GM18909 (cell line): ENCODE measurements around the gene FGFR1OP2.
"Not testable (repeated sequence)": the region's sequence is repeated elsewhere in the genome, so short reads cannot be mapped to it uniquely, and the experiment has no call there.

Experiments
- ATAC-seq: cut with Tn5 transposase; IDR thresholded peaks from one replicate; pipeline ENCODE4 v1.9.1; 2021; ENCODE audit warnings: mild to moderate bottlenecking; ENCODE audit not compliant: unreplicated experiment, poor library complexity

FGFR1OP2 gene

DNA sequence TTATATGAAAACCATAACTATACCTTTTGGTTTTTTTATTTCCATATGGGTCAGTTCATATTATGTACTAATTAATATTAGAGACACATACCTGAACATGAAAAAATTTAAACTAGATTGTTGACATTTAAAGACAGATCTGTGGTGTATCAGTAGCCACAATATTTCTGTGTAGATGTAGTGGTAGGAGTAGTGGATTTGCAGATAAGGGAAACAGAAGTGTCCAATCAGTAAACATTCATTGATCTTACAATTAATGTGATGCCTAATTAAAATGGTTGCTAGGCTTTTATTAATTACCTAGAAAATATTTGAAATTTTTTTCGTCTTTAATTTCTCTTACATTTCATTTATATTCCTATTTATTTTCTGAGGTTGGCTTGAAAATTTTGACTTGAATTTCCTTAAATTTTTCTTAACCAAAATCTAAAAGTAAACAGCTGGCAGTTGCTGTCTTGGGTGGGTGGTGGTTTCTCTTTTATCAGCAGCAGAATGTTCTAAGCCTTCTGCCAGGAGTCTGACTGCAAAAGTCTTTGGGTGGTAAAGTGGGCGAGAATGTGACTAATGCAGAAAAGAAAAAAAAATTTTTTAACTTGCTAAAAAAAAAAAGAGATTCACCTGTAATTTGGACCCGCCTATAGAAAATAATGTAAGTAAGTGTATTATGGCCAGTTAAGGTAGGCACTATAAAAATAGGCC, 2.4 kb downstream of the FGFR1OP2 start:
- no peak for ATAC-seq

DNA sequence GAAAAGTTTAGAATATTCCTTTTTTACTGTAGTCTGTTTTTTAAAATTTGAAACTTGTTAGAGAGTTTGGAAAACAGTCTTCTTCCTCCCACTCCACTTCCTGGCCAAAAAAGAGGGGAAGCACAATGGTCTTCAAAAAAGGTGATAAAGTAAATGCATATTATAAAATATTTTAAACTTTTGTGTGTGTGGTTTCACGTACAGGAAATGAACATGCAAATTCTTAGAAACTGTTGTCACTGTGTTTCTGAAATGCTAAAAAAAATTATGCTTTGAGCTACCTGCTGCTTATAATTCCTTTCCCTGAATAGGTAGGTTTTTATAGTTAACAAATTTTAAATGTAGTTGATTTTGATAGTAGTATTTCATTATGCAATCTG, 2.9 kb downstream of the FGFR1OP2 start:
- ATAC-seq = no peak

DNA sequence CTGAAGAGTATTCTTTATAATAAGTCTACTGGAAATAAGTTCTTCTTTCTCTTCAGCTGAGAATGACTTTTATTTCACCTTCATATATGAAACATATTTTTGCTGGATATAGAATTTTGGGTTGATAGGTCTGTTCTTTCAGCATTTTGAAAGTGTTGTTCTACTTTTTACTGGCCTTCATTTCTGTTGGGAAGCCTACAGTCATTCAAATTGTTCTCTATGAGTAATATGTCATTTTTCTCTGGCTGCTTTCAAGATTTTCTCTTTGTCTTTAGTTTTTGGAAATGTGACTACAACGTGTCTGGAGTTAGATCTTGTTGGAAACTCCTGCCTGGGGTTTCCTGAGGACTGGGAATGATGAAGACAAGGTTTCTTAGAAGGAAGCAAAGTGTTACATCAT, 10.0 kb downstream of the FGFR1OP2 start:
- no peak for ATAC-seq

DNA sequence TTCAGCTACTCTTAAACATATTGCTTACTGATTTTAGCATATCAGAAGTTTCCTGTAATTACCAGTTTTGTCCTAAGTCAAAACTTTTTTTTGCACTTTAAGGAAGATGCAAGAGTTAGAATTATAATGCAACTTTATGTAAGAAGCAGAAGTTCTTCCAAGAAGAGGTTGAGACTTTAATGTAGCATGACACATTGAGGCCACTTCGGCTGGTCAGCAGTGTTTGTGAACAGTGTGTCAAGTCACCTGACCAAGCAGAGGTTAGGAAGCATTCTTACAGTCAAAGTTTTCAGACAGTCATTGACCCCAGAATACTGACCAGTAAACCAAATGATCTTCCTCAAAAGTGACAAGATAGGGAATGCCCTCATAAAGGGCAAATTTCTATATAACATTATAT, 15.2 kb downstream of the FGFR1OP2 start:
- no peak for ATAC-seq

DNA sequence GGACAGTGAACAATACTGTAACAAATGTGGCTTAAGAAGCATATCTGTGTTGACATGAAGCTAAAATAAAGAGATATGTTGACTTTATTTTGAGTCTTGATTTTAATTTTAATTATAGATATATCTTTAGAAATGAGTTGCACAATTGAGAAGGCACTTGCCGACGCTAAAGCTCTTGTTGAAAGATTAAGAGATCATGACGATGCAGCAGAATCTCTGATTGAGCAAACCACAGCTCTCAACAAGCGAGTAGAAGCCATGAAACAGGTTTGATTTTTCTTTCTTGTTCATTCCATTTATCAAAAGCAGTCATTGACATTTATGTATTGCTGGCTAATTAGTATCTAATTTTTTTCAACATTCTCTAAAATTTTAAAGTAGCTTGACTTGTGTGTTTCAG, 15.8 kb downstream of the FGFR1OP2 start:
- no peak for ATAC-seq

DNA sequence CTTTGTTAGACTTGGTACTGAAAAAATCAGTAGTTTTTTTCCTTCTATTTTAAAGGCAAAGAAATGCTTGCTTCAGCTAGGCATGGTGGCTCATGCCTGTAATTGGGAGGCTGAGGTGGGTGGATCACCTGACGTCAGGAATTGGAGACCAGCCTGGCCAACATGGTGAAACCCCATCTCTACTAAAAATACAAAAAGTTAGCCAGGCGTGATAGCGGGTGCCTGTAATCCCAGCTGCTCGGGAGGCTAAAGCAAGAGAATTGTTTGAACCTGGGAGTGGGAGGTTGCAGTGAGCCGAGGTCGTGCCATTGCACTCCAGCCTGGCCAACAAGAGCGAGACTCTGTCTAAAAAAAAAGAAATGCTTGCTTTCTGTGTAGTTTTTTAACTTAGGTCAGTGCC, 23.1 kb downstream of the FGFR1OP2 start:
- ATAC-seq = not testable (repeated sequence)

DNA sequence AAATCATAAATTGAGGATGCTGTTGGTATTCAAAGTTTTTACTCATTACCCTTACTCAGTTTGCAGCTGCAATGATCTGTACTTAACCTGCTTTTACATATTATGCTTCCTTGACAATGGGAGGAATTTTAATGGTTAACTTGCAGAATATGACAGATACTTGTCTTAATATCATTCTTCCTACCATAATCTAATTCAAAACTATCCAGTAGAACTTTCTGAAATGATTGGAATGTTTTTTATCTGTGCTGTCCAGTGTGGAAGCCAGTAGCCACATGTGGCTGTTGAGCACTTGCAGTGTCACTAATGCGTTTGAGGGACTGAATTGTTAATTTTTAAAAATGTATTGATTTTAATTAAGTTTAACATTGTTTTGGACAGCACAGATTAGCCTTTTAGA, 23.5 kb downstream of the FGFR1OP2 start:
- no peak for ATAC-seq

DNA sequence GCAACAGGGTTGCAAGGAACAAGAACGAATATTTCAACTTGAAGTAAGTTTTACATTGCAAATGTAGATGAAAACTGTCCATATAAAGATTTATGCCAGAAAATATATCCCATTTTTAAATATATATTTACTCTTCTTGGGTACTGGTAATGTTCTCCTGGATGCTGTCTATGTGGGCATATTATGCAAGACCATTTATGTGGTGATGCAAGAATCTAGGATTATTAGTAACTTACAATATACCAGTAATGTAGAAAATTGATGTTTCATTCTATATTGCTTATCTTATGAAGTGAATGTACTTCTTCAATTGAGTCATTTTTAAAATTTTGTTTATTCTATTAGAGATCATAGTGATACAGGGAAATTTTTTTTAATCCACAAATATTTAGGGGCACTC, 25.1 kb downstream of the FGFR1OP2 start:
- ATAC-seq = no peak

DNA sequence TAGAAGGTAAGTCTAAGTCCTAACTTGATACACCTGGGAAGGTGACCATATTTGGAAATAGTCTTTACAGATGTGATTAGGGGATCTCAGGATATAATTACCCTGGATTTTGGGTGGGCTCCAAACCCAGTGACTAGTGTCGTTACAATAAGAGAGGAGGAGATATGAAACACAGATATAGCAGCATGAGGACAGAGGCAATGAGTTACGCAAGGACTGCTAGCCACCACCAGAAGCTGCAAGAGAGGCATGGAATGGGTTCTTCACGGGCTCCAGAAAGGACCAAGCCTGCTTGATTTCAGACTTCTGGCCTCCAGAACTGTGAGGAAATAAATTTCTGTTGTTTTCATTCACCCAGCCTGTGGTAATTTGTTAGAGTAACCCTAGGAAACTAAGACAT, 28.6 kb downstream of the FGFR1OP2 start:
- ATAC-seq = no peak

DNA sequence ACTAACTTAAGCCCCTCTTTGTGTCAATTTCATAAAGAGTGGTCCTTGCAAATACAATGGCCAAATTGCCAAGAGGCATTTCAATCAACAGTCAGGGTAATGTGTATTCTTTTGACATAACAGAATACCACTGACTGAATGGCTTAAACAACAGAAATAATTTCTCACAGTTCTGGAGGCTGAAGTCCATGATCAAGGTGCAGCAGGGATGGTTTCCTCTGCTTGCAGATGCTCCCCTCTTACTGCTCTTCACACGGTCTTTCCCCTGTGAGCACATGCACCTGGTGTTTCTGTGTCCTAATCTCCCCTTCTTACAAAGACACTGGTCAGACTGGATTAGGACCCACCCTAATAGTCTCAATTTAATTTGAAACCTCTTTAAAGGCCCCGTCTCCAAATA, 31.9 kb downstream of the FGFR1OP2 start:
- no peak for ATAC-seq

DNA sequence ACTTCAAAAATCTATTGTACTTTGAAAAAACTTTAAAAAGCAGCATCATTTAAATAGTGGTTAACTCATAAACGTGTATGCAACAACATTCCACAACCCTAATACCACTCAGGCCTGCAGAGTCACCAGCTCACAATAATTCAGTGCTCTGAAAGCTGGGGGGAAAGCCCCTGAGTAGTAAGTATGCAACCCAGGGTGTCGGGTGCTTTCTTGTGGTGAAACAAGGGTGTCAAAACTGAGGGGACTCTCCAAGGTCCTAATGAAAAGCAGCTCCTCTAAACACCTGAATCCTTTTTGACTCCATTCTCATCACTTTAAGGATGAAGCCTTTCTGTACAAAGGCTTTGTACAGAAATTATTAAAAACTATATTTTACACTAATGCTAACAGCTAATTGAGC, 33.7 kb downstream of the FGFR1OP2 start:
- ATAC-seq = peak; percentile 98

DNA sequence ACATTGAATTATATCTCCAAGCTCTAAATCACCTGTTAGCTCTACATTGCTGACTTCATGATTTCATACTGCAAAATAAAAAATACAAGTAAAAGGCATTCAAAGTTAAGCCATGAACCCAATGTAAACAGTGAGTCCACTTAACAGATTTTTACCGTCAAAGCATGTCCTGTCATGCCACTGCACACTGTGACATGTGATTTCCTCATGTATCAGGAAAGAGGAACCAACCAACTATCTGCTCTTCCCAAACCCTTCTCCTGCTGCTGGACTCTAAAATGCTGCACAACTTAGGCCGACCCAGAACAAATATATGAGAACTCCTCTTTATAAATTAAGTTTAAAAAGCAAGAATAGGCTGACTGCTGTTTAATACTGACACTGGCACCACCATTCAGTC, 38.4 kb downstream of the FGFR1OP2 start:
- no peak for ATAC-seq

DNA sequence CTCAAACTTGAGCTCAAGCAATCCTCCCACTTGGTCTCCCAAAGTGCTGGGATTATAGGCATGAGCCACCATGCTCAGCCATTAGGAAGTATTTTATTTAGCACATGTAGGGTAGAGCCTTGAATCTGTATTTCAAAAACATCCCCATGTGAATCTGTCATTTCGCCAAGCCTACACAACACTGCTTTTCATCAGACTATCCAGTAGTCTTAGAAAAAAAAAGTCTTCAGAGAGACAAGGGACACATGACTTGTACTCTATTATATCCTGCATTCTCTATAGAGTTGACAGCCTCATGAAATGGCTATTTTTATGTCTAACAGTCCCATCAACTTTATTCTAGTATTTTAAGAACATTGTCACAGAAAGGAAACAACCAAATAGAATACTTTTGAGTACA, 40.5 kb downstream of the FGFR1OP2 start:
- no peak for ATAC-seq

DNA sequence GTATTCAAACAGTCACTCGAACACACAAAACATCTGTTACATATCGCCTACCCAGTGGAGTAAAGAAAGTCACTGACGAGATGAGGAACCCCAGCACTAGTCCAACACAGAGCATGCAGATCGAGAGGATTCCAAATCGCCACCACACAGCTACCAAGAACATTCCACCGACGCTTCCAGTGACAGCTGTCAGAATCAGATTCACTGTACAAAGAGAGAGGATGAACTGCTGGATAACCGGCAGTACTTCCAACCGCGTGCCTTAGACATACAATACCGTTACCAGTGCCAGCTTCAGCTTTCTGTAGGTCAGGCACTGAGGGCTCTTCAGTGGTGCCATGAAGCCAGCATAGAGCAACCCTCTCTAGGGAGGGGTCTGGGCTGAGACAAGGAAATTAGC, 41.5 kb downstream of the FGFR1OP2 start:
- ATAC-seq = no peak

DNA sequence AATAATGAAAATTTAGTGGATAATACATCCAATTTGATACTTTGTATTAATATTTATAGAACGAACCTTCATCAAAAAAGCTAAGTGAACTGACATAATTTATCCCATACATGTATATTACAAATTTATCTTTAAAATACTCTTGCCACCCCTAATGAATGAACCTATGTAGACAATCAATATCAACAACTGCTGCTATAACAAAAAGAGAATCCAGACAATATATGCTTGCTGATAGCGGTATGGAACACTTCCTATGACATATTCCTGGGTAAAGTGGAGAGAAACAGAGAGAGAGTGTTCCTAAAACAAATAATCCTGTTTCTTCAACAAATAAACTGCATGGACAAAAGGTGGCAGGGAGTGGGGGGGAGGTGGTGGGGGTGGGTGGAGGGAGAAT, 44.6 kb downstream of the FGFR1OP2 start:
- no peak for ATAC-seq

DNA sequence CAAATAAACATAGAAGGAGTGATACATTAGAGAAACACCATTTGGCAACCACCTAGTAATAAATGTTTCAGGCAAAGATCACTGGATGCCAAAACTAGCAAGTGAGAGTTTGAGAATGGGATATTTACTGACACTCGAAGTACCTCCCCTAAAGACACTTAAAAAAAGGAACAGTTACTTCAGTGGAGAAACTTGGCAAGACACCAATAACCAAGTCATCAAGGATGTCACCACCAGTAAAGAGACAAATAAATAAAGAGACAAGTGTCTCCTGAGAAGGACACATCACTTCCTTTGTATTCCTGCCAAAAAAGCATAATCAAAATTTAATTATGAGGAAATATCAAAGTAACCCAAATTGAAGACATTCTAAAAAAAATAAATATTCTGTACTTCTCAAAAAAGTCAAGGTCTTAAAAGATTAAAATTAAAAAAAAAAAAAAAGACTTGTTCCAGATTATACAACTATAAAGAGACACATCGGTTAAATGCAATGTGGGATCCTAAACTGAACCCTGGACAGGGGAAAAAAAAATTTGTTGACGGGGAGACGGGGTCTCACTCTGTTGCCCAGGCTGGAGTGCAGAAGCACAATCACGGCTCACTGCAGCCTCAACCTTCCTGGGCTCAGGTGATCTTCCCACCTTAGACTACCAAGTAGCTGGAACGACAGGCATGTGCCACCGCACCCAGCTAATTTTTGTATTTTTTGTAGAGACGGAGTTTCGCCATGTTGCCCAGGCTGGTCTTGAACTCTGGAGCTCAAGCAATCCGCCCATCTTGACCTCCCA, 49.6 kb downstream of the FGFR1OP2 start:
- ATAC-seq = no peak

DNA sequence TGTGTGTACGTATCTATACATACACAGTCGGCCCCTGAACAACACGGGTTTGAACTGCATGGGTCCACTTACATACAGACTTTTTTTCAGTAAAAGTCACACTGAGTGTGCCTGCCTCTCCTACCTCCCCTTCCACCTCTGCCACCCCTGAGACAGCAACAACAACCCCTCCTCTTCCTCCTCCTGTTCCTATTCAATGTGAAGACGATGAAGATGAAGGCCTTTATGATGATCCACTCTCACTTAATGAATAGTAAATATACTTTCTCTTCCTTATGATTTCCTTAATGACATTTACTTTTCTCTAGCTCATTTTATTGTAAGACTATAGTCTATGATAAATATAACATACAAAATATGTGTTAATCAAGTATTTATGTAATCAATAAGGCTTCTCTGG, 50.4 kb downstream of the FGFR1OP2 start:
- no peak for ATAC-seq

DNA sequence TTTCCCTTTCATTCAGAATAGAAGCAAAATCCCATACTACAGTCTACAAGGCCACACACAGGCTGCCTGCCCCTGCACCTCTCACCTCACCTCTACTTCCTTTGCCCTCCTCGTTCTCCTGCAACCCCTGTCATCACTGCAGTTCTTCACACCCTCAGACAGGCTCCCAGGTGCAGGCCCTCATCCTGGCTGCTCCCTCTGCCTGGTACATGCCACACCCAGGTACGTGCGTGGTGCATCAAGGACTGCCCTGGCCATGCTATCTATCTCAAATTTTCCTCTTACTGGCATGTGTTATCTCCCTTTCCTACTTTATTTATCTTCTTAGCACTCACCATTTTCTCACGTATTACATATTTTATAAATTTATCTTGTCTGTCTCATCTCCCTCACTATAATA, 51.6 kb downstream of the FGFR1OP2 start:
- no peak for ATAC-seq

DNA sequence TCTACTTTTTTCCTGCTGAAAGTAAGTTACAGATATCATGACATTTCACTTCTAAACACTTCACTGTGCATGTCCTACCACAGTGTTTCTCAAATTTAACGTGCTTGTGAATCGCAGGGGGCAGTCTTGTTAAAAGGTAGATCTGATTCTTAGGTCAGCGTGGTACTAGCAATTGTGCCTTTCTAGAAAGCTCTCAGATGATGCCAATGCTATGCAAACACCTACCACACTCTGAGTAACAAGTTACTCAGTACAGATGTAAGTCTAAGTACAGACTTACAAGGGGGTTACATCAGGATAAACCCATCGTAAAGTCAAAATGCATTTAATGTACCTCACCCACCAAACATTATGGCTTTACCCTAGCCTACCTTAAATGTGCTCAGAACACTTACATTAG, 53.6 kb downstream of the FGFR1OP2 start:
- no peak for ATAC-seq

DNA sequence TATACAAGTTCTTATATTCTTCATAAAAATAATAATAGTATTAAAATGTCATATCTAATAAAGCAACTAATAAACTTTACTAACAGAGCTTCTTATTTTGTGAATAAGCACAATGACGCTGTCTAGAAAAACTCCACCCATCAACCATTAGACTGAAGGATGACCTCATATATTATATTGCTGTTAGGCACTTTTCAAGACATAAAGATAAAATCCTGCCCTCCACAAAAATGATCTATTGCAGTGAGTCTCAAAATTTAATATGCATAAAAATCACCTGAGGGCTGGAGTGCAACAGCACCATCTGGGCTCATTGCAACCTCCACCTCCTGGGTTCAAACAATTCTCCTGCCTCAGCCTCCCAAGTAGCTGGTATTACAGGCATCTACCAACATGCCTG, 55.8 kb downstream of the FGFR1OP2 start:
- ATAC-seq = no peak

DNA sequence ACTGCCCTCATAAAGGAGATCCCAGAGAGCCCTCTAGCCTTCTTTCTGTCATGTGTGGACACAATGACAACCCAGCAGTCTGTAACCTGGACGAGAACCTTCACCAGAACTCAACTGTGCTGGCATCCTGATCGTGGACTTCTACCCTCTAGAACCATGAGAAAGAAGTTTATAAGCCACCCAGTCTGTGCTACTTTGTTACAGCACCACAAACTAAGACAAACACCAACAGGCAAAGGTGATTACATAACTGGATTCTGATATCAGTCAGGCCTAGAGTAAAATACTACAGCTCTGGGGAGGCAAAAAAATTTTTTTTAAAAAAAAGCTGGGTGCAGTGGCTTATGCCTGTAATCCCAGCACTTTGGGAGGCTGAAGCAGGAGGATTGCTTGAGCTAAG, 57.4 kb downstream of the FGFR1OP2 start:
- no peak for ATAC-seq

DNA sequence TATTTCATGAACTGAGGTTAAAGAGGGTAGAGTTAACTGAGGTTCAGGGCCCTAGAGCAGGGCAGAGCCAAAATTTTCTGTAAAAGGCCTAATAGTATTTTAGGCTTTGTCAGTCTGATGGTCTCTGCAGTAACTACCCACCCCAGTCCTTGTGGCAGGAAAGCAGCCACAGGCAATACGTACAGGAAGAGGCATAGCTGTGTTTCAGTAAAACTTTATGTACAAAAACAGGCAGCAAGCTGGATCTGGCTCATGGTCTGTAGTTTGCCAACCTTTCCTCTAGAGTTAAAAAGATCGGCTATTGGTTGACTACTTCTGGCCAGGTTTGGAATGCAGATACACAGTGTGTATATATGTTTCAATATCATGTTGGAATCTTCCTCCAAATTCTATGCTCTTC, 58.7 kb downstream of the FGFR1OP2 start:
- ATAC-seq = no peak
